ENCODE measurements around the gene USP36.

DNA sequence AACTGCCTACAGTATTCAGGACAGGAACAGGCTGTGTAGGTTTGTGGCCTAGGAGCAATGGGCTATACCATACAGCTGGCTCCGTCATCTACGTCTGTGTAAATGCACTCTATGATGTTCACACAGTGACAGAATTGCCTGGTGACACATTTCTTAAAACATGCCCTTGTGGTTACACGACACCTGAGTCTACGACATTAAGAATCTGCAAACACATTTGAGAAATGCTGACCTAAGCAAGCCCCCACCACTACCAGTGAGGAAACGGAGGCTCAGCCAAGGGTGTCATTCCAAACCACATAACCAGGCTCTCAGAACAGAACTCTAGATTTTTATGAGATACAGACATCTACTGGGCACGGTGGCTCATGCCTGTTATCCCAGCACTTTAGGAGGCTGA lies 23.5 kb downstream of the USP36 start:
- TF ChIP-seq, protein P1, sequence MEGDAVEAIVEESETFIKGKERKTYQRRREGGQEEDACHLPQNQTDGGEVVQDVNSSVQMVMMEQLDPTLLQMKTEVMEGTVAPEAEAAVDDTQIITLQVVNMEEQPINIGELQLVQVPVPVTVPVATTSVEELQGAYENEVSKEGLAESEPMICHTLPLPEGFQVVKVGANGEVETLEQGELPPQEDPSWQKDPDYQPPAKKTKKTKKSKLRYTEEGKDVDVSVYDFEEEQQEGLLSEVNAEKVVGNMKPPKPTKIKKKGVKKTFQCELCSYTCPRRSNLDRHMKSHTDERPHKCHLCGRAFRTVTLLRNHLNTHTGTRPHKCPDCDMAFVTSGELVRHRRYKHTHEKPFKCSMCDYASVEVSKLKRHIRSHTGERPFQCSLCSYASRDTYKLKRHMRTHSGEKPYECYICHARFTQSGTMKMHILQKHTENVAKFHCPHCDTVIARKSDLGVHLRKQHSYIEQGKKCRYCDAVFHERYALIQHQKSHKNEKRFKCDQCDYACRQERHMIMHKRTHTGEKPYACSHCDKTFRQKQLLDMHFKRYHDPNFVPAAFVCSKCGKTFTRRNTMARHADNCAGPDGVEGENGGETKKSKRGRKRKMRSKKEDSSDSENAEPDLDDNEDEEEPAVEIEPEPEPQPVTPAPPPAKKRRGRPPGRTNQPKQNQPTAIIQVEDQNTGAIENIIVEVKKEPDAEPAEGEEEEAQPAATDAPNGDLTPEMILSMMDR (IDR thresholded peaks at IDR 0.05): no peak
- no peak for TF ChIP-seq POLR2AphosphoS5 (IDR thresholded peaks at IDR 0.05; ENCODE audit: low read depth, low read length)
- TF ChIP-seq, protein P2, sequence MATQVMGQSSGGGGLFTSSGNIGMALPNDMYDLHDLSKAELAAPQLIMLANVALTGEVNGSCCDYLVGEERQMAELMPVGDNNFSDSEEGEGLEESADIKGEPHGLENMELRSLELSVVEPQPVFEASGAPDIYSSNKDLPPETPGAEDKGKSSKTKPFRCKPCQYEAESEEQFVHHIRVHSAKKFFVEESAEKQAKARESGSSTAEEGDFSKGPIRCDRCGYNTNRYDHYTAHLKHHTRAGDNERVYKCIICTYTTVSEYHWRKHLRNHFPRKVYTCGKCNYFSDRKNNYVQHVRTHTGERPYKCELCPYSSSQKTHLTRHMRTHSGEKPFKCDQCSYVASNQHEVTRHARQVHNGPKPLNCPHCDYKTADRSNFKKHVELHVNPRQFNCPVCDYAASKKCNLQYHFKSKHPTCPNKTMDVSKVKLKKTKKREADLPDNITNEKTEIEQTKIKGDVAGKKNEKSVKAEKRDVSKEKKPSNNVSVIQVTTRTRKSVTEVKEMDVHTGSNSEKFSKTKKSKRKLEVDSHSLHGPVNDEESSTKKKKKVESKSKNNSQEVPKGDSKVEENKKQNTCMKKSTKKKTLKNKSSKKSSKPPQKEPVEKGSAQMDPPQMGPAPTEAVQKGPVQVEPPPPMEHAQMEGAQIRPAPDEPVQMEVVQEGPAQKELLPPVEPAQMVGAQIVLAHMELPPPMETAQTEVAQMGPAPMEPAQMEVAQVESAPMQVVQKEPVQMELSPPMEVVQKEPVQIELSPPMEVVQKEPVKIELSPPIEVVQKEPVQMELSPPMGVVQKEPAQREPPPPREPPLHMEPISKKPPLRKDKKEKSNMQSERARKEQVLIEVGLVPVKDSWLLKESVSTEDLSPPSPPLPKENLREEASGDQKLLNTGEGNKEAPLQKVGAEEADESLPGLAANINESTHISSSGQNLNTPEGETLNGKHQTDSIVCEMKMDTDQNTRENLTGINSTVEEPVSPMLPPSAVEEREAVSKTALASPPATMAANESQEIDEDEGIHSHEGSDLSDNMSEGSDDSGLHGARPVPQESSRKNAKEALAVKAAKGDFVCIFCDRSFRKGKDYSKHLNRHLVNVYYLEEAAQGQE (IDR thresholded peaks at IDR 0.05; ENCODE audit: insufficient read depth in 1 of 2, low read depth in 2 of 2, low read length in 1 of 2): no peak
